H9 (cell line): ENCODE results near the gene TJP3. TPM values are rescaled to one million over a fixed set of nuclear protein-coding genes. Genes with fewer than 3 reads are reported as not detected.

Experiments
- DNase-seq: peaks from one replicate; pipeline ENCODE4 v3.0.0-alpha.2; 2017
- H2AFZ ChIP-seq: one replicate; pipeline ENCODE4 v1.6.1; 2013; ENCODE audit warnings: mild to moderate bottlenecking, low read length, control low read depth, moderate library complexity
- H2AK5ac ChIP-seq: 2 replicates; pipeline ENCODE4 v1.6.1; 2013; ENCODE audit warnings: low read length, control low read depth, mixed read lengths; ENCODE audit not compliant: insufficient read length
- H2BK120ac ChIP-seq: one replicate; pipeline ENCODE4 v1.6.1; 2013; ENCODE audit warnings: low read depth, mild to moderate bottlenecking, low read length, control low read depth, inconsistent platforms; ENCODE audit not compliant: poor library complexity, severe bottlenecking
- H2BK12ac ChIP-seq: 2 replicates; pipeline ENCODE4 v1.6.1; 2013; ENCODE audit warnings: low read length, control low read depth, mixed read lengths, low read depth; ENCODE audit not compliant: insufficient read length
- H2BK15ac ChIP-seq: 2 replicates; pipeline ENCODE4 v1.6.1; 2013; ENCODE audit warnings: low read depth, low read length, control low read depth
- H2BK20ac ChIP-seq: one replicate; pipeline ENCODE4 v1.6.1; 2013; ENCODE audit warnings: low read depth, mild to moderate bottlenecking, low read length, control low read depth, inconsistent platforms; ENCODE audit not compliant: poor library complexity, severe bottlenecking
- H2BK5ac ChIP-seq: 2 replicates; pipeline ENCODE4 v1.6.1; 2013; ENCODE audit warnings: low read length, control low read depth, mixed read lengths; ENCODE audit not compliant: insufficient read length
- H3K14ac ChIP-seq: 2 replicates; pipeline ENCODE4 v1.6.1; 2013; ENCODE audit warnings: low read length, control low read depth; ENCODE audit not compliant: insufficient read depth
- H3K18ac ChIP-seq: 2 replicates; pipeline ENCODE4 v1.6.1; 2013; ENCODE audit warnings: low read depth, mild to moderate bottlenecking, mixed read lengths, low read length, control low read depth; ENCODE audit not compliant: insufficient read length
- H3K23ac ChIP-seq: 2 replicates; pipeline ENCODE4 v1.6.1; 2013; ENCODE audit warnings: low read length, control low read depth, mixed read lengths, low read depth; ENCODE audit not compliant: insufficient read length
- H3K23me2 ChIP-seq: 2 replicates; pipeline ENCODE4 v1.6.1; 2013; ENCODE audit warnings: low read depth, mild to moderate bottlenecking, mixed read lengths, low read length, control low read depth; ENCODE audit not compliant: insufficient read length, poor library complexity, severe bottlenecking
- H3K27ac ChIP-seq: 2 replicates; pipeline ENCODE4 v1.5.1; 2013; ENCODE audit warnings: low read length, control low read depth, mixed read lengths, low read depth; ENCODE audit not compliant: insufficient read length
- H3K27me3 ChIP-seq: 2 replicates; pipeline ENCODE4 v1.6.1; 2013; ENCODE audit warnings: low read length, control low read depth, inconsistent platforms; ENCODE audit not compliant: insufficient read depth
- H3K4ac ChIP-seq: 2 replicates; pipeline ENCODE4 v1.6.1; 2013; ENCODE audit warnings: low read depth, mild to moderate bottlenecking, control low read depth, inconsistent platforms, low read length, moderate library complexity
- H3K4me1 ChIP-seq: 2 replicates; pipeline ENCODE4 v1.6.1; 2013; ENCODE audit warnings: low read length, control low read depth, inconsistent platforms; ENCODE audit not compliant: insufficient read depth
- H3K4me2 ChIP-seq: 2 replicates; pipeline ENCODE4 v1.6.1; 2013; ENCODE audit warnings: low read length, control low read depth, mixed read lengths; ENCODE audit not compliant: insufficient read length, insufficient read depth
- H3K56ac ChIP-seq: 2 replicates; pipeline ENCODE4 v1.6.1; 2013; ENCODE audit warnings: low read depth, mild to moderate bottlenecking, mixed read lengths, low read length, control low read depth; ENCODE audit not compliant: insufficient read length
- H3K79me1 ChIP-seq: 2 replicates; pipeline ENCODE4 v1.6.1; 2013; ENCODE audit warnings: low read depth, mild to moderate bottlenecking, moderate library complexity, low read length, control low read depth, inconsistent platforms; ENCODE audit not compliant: insufficient read depth, poor library complexity, severe bottlenecking
- H3K79me2 ChIP-seq: 2 replicates; pipeline ENCODE4 v1.6.1; 2013; ENCODE audit warnings: low read length, control low read depth, inconsistent platforms; ENCODE audit not compliant: insufficient read depth
- H3K9ac ChIP-seq: 2 replicates; pipeline ENCODE4 v1.6.1; 2013; ENCODE audit warnings: low read length, control low read depth, mixed read lengths; ENCODE audit not compliant: insufficient read length; ENCODE audit errors: extremely low read depth
- H3K9me3 ChIP-seq: one replicate; pipeline ENCODE4 v1.6.1; 2013; ENCODE audit warnings: low read depth, low read length, inconsistent platforms; ENCODE audit not compliant: control insufficient read depth
- H3T11ph ChIP-seq: one replicate; pipeline ENCODE4 v1.6.1; 2013; ENCODE audit warnings: mild to moderate bottlenecking, low read length, control low read depth, inconsistent platforms
- H4K20me1 ChIP-seq: one replicate; pipeline ENCODE4 v1.6.1; 2013; ENCODE audit not compliant: control insufficient read depth, insufficient read length, insufficient read depth
- H4K5ac ChIP-seq: 2 replicates; pipeline ENCODE4 v1.6.1; 2013; ENCODE audit warnings: low read depth, mild to moderate bottlenecking, mixed read lengths, low read length, control low read depth; ENCODE audit not compliant: insufficient read length
- H4K8ac ChIP-seq: replicated peaks from 2 replicates; pipeline ENCODE4 v1.6.1; 2013; ENCODE audit warnings: low read length, control low read depth, mixed read lengths, low read depth; ENCODE audit not compliant: insufficient read length
- H4K91ac ChIP-seq: 2 replicates; pipeline ENCODE4 v1.6.1; 2013; ENCODE audit warnings: low read depth, mild to moderate bottlenecking, moderate library complexity, mixed read lengths, low read length, control low read depth; ENCODE audit not compliant: insufficient read length
- H3K27ac Mint-ChIP-seq, 3 experiments: 2 replicates in 2 of 3; 3 replicates in 1 of 3; pipeline ENCODE4 v1.8.0; 2020 to 2021; ENCODE audit warnings: mixed read lengths in 3 of 3, mild to moderate bottlenecking in 1 of 3, moderate library complexity in 1 of 3
- H3K27me3 Mint-ChIP-seq: 2 replicates; pipeline ENCODE4 v1.8.0; 2021; ENCODE audit warnings: low read depth, mild to moderate bottlenecking, moderate library complexity, mixed read lengths
- H3K36me3 Mint-ChIP-seq, 3 experiments: 2 replicates in 2 of 3; 3 replicates in 1 of 3; pipeline ENCODE4 v1.8.0; 2020 to 2021; ENCODE audit warnings: low read depth in 3 of 3, mixed read lengths in 3 of 3; ENCODE audit not compliant: insufficient read depth in 1 of 3
- H3K4me1 Mint-ChIP-seq, 2 experiments: 2 replicates each; pipeline ENCODE4 v1.8.0; 2020; ENCODE audit warnings: mixed read lengths in 2 of 2
- H3K4me3 Mint-ChIP-seq, 2 experiments: 2 replicates in 1 of 2; 3 replicates in 1 of 2; pipeline ENCODE4 v1.8.0; 2020 to 2021; ENCODE audit warnings: mild to moderate bottlenecking in 2 of 2, mixed read lengths in 2 of 2, moderate library complexity in 1 of 2
- H3K9me3 Mint-ChIP-seq, 2 experiments: 2 replicates in 1 of 2; 3 replicates in 1 of 2; pipeline ENCODE4 v1.8.0; 2020; ENCODE audit warnings: mild to moderate bottlenecking in 2 of 2, mixed read lengths in 2 of 2, moderate library complexity in 1 of 2
- WGBS: extraction: QIAGEN DNeasy Blood & Tissue Kit; methylation state at CpG from one replicate; pipeline ENCODE4 v1.1.7; 2013; ENCODE audit warnings: missing lambda C conversion rate, low lambda C conversion rate, mixed read lengths; ENCODE audit not compliant: insufficient read length; ENCODE audit errors: extremely low coverage; 5-methylcytosine and 5-hydroxymethylcytosine counted together
- total RNA-seq: library from RNA; stranded (reverse); gene quantifications from 2 replicates; pipeline ENCODE4 v1.2.1, GENCODE V29; 2021
- TF ChIP-seq, protein P1 (sequence below): fragments of 200-600 bp; sonication (generic); conservative IDR thresholded peaks from 3 replicates; pipeline ENCODE4 v1.8.0; 2021; ENCODE audit warnings: antibody characterized with exemption, mild to moderate bottlenecking

Gene TJP3
- total RNA-seq, 1 experiment from 2014 or later: 27.3 TPM

DNA sequence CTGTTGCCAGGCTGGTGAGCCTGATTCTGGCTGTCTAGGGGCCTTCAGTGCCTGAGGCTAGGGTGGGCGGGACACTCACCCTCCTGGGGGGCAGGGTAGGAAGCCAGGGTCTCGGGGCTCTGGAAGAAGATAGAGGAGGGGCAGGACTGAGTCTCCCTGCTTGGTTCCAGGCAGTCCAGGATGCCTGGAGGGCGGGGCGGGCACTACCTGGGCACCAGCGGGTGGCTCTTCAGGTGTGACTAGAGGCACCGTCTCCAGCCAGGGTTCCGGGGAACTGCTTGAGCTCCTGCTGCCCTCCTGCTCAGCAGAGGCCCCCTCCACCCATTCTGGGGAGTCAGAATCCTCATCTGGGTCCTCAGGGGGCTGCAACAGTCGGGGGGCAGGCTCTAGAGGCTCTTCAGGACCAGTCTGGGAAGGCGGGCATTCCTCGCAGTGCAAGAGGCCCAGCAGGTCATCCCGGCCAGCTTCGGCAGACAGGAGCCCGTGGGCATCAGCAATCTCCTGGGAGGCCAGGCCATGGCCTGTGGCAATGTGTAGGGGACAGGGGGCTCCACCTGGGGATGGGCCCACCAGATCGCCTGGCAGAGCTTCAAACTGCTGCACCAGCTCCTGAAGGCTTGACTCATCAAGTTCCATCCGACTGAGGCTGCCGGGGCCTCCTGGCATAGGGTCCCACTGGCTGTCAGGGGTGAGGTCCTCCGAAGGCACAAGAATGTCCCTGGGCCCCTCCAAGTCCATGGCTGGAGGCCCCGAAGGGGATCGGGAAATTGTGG lies 51.5 kb downstream of the TJP3 start:
- no peak overlapping the region for H3K23ac ChIP-seq
- no peaks in the 10 kb centered on the region for H3K4me1 ChIP-seq
- H3K23me2 ChIP-seq: peaks cover 4% of the 10 kb centered on the region
- H3K56ac ChIP-seq: no peak overlapping the region
- H3T11ph ChIP-seq: no peak overlapping the region
- H3K27ac ChIP-seq: no peak overlapping the region
- H3K4ac ChIP-seq: no peak overlapping the region
- peaks cover 4 to 14% of the 10 kb centered on the region in 2 experiments; a peak in 3 of 4 replicates for H3K4me1 Mint-ChIP-seq
- no peak overlapping the region for H2AK5ac ChIP-seq
- H3K18ac ChIP-seq: no peak overlapping the region
- no peak overlapping the region for H4K5ac ChIP-seq
- no peak overlapping the region for H3K27ac Mint-ChIP-seq
- H2BK120ac ChIP-seq: no peak overlapping the region
- H4K20me1 ChIP-seq: no peaks in the 10 kb centered on the region
- no peak overlapping the region for H4K91ac ChIP-seq
- WGBS: no CpG with 5 or more reads among the region's 19 CpGs
- no peak overlapping the region for H2AFZ ChIP-seq
- TF ChIP-seq, protein P1, sequence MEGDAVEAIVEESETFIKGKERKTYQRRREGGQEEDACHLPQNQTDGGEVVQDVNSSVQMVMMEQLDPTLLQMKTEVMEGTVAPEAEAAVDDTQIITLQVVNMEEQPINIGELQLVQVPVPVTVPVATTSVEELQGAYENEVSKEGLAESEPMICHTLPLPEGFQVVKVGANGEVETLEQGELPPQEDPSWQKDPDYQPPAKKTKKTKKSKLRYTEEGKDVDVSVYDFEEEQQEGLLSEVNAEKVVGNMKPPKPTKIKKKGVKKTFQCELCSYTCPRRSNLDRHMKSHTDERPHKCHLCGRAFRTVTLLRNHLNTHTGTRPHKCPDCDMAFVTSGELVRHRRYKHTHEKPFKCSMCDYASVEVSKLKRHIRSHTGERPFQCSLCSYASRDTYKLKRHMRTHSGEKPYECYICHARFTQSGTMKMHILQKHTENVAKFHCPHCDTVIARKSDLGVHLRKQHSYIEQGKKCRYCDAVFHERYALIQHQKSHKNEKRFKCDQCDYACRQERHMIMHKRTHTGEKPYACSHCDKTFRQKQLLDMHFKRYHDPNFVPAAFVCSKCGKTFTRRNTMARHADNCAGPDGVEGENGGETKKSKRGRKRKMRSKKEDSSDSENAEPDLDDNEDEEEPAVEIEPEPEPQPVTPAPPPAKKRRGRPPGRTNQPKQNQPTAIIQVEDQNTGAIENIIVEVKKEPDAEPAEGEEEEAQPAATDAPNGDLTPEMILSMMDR: no peak
- peaks cover 3 to 18% (median 16%) of the 10 kb centered on the region in 3 experiments; a peak in 4 of 7 replicates for H3K36me3 Mint-ChIP-seq
- peak overlapping the region; percentile 40 to 92; a peak in 3 of 5 replicates for H3K4me3 Mint-ChIP-seq
- no peak for DNase-seq
- no peak overlapping the region for H4K8ac ChIP-seq
- no peaks in the 10 kb centered on the region for H3K27me3 ChIP-seq
- no peak overlapping the region for H3K14ac ChIP-seq
- H3K27me3 Mint-ChIP-seq: no peaks in the 10 kb centered on the region
- no peak overlapping the region for H2BK20ac ChIP-seq
- H3K9me3 Mint-ChIP-seq: no peaks in the 10 kb centered on the region; a peak in 1 of 5 replicates
- no peaks in the 10 kb centered on the region for H3K79me2 ChIP-seq
- no peak overlapping the region; the same call in 1 of the 2 replicates for H2BK15ac ChIP-seq
- no peak overlapping the region for H3K4me2 ChIP-seq
- no peaks in the 10 kb centered on the region for H3K9me3 ChIP-seq
- H3K79me1 ChIP-seq: peaks cover 5% of the 10 kb centered on the region
- H2BK12ac ChIP-seq: no peak overlapping the region
- no peak overlapping the region for H3K9ac ChIP-seq
- no peak overlapping the region for H2BK5ac ChIP-seq
